KG1 (cell line): ENCODE results near the gene HYAL1.
"Not testable (repeated sequence)": the region's sequence is repeated elsewhere in the genome, so short reads cannot be mapped to it uniquely, and the experiment has no call there.

Experiments
- DNase-seq: peaks from one replicate; lab custom pipeline; 2025; lab: John Stamatoyannopoulos, UW

The HYAL1 gene

DNA sequence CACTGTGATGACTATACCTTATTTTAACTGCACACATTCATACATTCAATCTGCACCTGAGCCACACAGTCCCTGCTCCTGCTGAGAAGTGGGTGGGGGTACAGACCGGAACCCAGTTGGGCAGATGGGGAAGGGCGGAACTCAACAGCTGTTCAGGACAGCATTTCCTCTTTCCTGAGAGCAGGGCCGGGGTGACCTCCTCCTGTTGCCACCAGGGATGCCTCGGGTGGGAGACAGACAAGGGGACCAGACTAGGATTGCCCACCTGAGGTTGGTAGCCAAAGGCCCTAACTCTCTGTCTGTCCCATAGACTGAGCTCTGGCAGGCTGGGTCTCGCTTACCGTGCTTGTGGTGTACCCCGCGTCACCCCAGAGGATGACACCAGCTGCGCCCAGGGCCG lies 15.2 kb upstream of the HYAL1 start:
- DNase-seq = no peak

- DNase-seq = no peak
These were observed 14.8 kb upstream of the HYAL1 start for GRCh38 chr3:50318163-50318562.

- no peak for DNase-seq
These were observed 13.9 kb upstream of the HYAL1 start for GRCh38 chr3:50317300-50317699.

DNA sequence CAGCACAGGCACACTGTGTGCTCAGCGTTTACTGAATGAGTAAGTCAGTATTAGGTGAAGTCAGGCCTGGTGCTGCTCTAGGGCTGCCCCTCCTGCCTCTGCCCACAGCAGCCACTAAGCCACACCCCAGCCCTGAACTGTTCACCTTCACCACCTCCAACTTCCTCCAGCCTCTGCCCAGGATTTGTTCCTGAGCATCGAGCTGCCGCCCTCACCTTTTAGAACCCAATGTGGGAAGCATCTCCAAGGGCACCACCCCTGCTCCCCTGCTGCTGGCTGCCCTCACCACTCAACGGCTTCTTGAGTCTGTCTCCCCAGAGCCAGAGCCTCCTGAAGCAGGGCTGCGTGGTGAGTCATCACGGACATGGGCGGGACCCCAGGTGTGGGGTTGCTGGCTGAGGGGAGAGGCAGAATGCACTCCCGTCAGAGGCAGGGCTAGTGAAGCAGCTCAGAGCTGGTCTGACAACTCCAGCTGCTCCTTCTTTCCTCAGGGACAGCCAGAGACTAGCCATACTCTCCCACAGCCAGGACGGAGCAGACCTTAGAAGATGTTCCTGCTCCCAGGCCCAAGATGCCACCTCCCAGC lies 13.4 kb upstream of the HYAL1 start:
- no peak for DNase-seq

DNA sequence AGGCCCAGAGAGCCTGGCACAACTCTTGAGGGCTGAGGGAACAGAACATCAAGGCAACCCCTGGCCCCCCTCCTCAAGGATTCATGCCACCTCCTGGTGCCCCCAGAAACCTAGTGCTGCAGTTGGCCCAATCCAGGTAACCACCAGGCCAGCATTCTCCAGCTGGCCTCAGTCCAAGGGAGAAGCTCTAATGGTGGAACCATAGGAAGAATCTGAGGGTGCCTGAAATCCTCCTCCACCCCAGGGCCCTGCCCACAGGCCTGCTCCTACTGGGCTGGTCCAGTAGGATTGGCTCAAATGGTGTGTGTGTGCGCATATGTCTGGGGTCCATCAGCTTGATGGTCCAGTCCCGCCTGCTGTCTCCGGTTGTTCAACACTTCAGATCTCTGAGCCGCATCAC lies 11.4 kb upstream of the HYAL1 start:
- no peak for DNase-seq

DNA sequence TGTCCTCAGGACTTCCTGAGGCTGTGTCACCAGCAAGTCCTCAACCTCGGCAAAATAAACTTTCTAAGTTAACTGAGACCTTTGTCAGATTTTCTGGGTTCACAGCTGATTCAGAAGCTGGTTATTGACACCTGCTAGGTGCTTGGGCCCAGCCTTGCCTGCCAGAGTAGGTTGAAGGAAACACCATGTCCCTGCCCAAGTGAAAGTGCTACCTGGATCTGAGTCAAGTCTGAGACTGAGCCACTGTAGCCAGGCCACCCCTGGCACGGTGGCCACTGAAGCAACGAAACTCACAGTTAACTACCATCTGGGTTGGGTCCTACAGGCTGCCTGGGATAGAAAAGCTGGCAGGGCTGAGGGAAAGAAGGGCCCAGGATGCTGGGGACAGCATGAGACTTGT lies 11.0 kb upstream of the HYAL1 start:
- no peak for DNase-seq

DNA sequence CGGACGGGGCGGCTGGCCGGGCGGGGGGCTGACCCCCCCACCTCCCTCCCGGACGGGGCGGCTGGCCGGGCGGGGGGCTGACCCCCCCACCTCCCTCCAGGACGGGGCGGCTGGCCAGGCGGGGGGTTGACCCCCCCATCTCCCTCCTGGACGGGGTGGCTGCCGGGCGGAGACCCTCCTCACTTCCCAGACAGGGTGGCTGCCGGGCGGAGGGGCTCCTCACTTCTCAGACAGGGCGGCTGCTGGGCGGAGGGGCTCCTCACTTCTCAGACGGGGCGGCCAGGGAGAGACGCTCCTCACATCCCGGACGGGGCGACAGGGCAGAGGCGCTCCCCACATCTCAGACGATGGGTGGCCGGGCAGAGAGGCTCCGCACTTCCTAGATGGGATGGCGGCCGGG lies 8.7 kb upstream of the HYAL1 start:
- DNase-seq = not testable (repeated sequence)

- no peak for DNase-seq
These were observed 1.2 kb upstream of the HYAL1 start for GRCh38 chr3:50304601-50305000.

GRCh38 chr3:50302095-50303012 lies 1.0 kb downstream of the HYAL1 start:
- DNase-seq = no peak

GRCh38 chr3:50300681-50301254 lies 2.6 kb downstream of the HYAL1 start:
- no peak for DNase-seq

DNA sequence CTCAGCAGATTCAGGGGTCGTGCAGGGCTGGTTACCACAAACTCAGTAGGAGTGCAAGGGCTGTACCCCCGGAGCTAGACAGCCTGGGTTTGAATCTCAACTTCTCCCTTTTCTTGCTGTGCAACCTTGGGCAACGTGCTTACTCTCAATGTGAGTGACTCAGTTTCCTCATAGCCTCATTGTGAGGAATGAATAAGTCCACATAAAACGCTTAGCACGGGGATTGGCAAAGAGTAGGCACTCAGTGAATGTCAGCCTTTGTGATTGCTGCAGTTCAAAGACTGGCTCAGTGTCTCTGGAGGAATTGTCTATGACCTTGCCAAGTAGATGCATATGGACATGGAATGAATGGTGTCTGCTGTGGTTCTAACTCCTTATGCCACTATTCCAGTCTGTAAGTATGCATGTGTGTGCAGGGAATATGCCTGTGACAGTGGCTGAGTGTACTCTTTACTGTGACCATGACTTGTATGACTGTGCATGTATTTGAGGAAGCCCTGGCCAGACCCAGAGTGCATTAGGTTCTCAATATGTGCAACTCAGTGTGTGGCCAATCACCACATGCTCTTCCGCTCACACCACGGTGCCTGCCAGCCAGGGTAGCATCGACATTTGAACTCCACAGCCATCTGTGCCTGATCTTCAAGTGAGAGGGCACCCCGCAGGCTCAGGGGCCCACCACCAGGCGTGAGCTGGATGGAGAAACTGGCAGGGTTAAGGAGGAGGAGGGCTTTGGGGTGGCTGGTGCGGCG lies 3.3 kb downstream of the HYAL1 start:
- no peak for DNase-seq

DNA sequence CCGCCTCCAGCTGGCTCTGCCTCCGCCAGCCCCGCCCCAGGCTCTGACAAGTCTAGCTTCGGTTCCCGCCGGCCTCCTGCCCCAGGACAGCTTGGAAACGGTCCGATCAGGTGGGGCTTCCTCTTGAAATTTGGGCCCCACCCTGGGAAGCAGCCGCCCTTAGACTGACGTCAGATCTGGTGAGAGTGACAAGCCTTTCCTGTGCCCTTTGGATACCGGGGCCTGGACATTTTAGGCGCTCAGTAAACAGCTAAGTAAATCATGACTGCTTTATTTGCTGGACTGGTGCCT lies 3.8 kb downstream of the HYAL1 start:
- DNase-seq = no peak

DNA sequence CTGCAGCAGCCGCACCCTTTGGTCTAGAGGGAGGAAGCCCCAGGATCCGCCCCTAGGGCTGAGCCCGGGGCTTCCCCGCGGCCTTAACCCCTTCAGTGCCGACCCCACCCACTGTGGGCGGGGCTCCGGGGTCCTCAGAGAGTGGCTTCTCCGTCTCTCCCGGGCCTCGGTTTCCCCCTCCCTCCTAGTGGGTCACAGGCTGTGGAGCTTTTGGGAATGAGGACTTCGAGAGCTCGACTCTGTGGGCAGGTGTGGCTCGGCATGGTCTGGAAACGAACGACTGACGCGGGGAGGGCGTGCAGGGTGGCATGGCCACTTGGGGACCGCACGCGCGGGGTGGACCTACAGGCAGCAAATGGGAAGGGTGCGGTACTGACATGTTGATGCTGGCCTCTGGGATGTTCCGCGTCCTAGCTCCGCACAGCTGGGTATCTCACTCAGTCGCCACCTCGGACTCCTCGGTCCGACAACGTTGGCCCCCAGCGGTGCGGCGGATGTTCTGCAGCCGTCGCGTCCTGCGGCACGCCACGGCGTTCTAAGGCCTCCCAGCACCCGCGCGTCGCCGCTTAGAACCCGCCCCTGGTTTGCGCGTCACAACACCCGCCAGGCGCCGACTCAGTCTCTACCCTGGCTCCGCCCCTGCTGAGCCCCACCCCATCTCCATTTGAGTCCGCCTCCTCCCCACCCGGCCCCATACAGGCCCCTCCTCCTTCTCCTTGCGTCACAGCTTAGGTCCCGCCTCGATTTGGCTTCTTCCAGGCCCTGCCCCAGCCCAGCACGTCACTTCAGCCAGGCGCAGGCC lies 4.3 kb downstream of the HYAL1 start, which contains the start of the genes HYAL3 and NAA80:
TSS of gene HYAL3 (minus strand) at position 570 of the 802 bp plus-strand sequence. CDS start 3,803 bp downstream, outside the sequence.
TSS of gene NAA80 (minus strand) at position 570 of the 802 bp plus-strand sequence. CDS start 1,942 bp downstream, outside the sequence.
- DNase-seq = peak; percentile 95

- no peak for DNase-seq
These were observed 5.3 kb downstream of the HYAL1 start for GRCh38 chr3:50297896-50298725.

- DNase-seq = no peak
These were observed 6.0 kb downstream of the HYAL1 start for GRCh38 chr3:50297384-50297775.

- DNase-seq = no peak
These were observed 6.5 kb downstream of the HYAL1 start for GRCh38 chr3:50296721-50297383.

- DNase-seq = no peak
These were observed 7.6 kb downstream of the HYAL1 start for GRCh38 chr3:50295553-50296431.

GRCh38 chr3:50294492-50295403 lies 8.6 kb downstream of the HYAL1 start:
- DNase-seq = no peak
